ENCODE measurements around the gene BICDL2. TPM values are rescaled to one million over a fixed set of nuclear protein-coding genes. Genes with fewer than 3 reads are reported as not detected.

BICDL2 gene
- total and polyA plus RNA-seq, 9 of the 15 experiments (the other 6 are each of a cell fraction or from before 2014, with no cell fraction given), result 0.09 to 0.28 (median 0.09) TPM; not detected in 6

- TF ChIP-seq ZMIZ1 (IDR thresholded peaks at IDR 0.05; ENCODE audit: low read depth in 2 of 2, low read length in 2 of 2) (no peak), FIP1L1 (IDR thresholded peaks at IDR 0.05; ENCODE audit: low read depth, low read length, poor library complexity, severe bottlenecking) (peak; percentile 31), ZBTB7A (IDR thresholded peaks at IDR 0.05; ENCODE audit: borderline replicate concordance, control insufficient read depth, low read depth, low read length) (peak; percentile 63), L3MBTL2 (IDR thresholded peaks at IDR 0.05) (peak; percentile 71; the same call in 1 of the 2 replicates), REST (IDR thresholded peaks at IDR 0.05; ENCODE audit: borderline replicate concordance) (no peak), REST (CRISPR knock-in tag; IDR thresholded peaks at IDR 0.05; ENCODE audit: low read depth) (0 out of 2 replicates have a peak, but pooled peaks have one; percentile 59), KDM1A (IDR thresholded peaks at IDR 0.05) (no peak), CREB1 (IDR thresholded peaks at IDR 0.05) (no peak; the same call in 1 of the 2 replicates), CREB1 (CRISPR knock-in tag; IDR thresholded peaks at IDR 0.05) (peak; percentile 34; the same call in 1 of the 2 replicates), HCFC1 (IDR thresholded peaks at IDR 0.05; ENCODE audit: low read depth, low read length) (no peak), GABPA (tag; conservative IDR thresholded peaks at IDR 0.05; ENCODE audit: low read depth) (no peak), DACH1 (IDR thresholded peaks at IDR 0.05; ENCODE audit: partially characterized antibody) (no peak), EGR1 (conservative IDR thresholded peaks at IDR 0.05) (peak; percentile 96)
Measured at GRCh38 chr16:2980227-2981176, 56.2 kb downstream of the BICDL2 start, which contains the start of gene PKMYT1 (continued).

Measured in K562 (cell line).